ENCODE measurements around the gene SLC8A2. TPM values are rescaled to one million over a fixed set of nuclear protein-coding genes. Genes with fewer than 3 reads are reported as not detected.
A peak's percentile ranks its signal among the peaks of the same experiment; 100 is the strongest.

The SLC8A2 gene
- total RNA-seq, 1 experiment from 2014 or later, result 11.3 TPM

GRCh38 chr19:47419030-47419783, 52.5 kb downstream of the SLC8A2 start, which contains the start of gene MEIS3:
Gene MEIS3, minus strand, starts transcription at chr19:47419527. Its CDS starts 446 bp downstream, at chr19:47419081.
- Histone ChIP-seq H3K79me2 (ENCODE audit: insufficient read depth, low read length) (no peaks in the 10 kb centered on the region), H4K91ac (ENCODE audit: insufficient read length, low read depth, low read length) (no peak within 1 kb of the TSS), H3K4ac (ENCODE audit: low read depth, low read length) (no peak within 1 kb of the TSS), H4K5ac (ENCODE audit: insufficient read length, low read depth, low read length) (no peak within 1 kb of the TSS), H3K56ac (ENCODE audit: insufficient read length, low read depth, low read length) (no peak within 1 kb of the TSS), H2AK5ac (ENCODE audit: insufficient read length, low read length) (no peak within 1 kb of the TSS), H4K8ac (replicated peaks; ENCODE audit: insufficient read length, low read depth, low read length) (no peak within 1 kb of the TSS), H2BK20ac (ENCODE audit: low read depth, low read length, poor library complexity, severe bottlenecking) (no peak within 1 kb of the TSS), H3K4me1 (ENCODE audit: insufficient read depth, low read length) (peaks cover 5% of the 10 kb centered on the region; the same call in 1 of the 2 replicates), H2BK5ac (ENCODE audit: insufficient read length, low read length) (no peak within 1 kb of the TSS), H3K9me3 (ENCODE audit: control insufficient read depth, low read depth, low read length) (no peaks in the 10 kb centered on the region), H2AFZ (ENCODE audit: low read length) (no peak within 1 kb of the TSS), H3K14ac (ENCODE audit: insufficient read depth, low read length) (no peak within 1 kb of the TSS), H3T11ph (ENCODE audit: low read length) (no peak within 1 kb of the TSS), H3K79me1 (ENCODE audit: insufficient read depth, low read depth, low read length, poor library complexity, severe bottlenecking) (no peaks in the 10 kb centered on the region), H3K27ac (ENCODE audit: insufficient read length, low read depth, low read length) (no peak within 1 kb of the TSS), H2BK120ac (ENCODE audit: low read depth, low read length, poor library complexity, severe bottlenecking) (no peak within 1 kb of the TSS), H3K27me3 (ENCODE audit: insufficient read depth, low read length) (peaks cover 34% of the 10 kb centered on the region; the same call in 1 of the 2 replicates), H3K18ac (ENCODE audit: insufficient read length, low read depth, low read length) (no peak within 1 kb of the TSS), H2BK15ac (ENCODE audit: low read depth, low read length) (no peak within 1 kb of the TSS), H2BK12ac (ENCODE audit: insufficient read length, low read depth, low read length) (no peak within 1 kb of the TSS), H3K9ac (ENCODE audit: extremely low read depth, insufficient read length, low read length) (no peak within 1 kb of the TSS), H4K20me1 (ENCODE audit: control insufficient read depth, insufficient read depth, insufficient read length) (no peaks in the 10 kb centered on the region), H3K23me2 (ENCODE audit: insufficient read length, low read depth, low read length, poor library complexity, severe bottlenecking) (peaks cover 26% of the 10 kb centered on the region), H3K23ac (ENCODE audit: insufficient read length, low read depth, low read length) (no peak within 1 kb of the TSS), H3K4me2 (ENCODE audit: insufficient read depth, insufficient read length, low read length) (peak within 1 kb of the TSS; percentile 62)
- no CpG with 5 or more reads among the region's 70 CpGs for WGBS (ENCODE audit: extremely low coverage, insufficient read length, low lambda C conversion rate)
- H3K27ac Mint-ChIP-seq, result peak within 1 kb of the TSS in 1 of 3 experiments; percentile 63; a peak in 1 of 7 replicates
- peaks cover 3 to 10% (median 8%) of the 10 kb centered on the region in 3 experiments for H3K36me3 Mint-ChIP-seq (ENCODE audit: insufficient read depth in 1 of 3, low read depth in 3 of 3)
- peaks cover 51 to 67% of the 10 kb centered on the region in 2 experiments for H3K4me1 Mint-ChIP-seq
- peaks cover 69% of the 10 kb centered on the region for H3K27me3 Mint-ChIP-seq (ENCODE audit: low read depth)
- H3K4me3 Mint-ChIP-seq, result peak within 1 kb of the TSS; percentile 68 to 92
- no peaks in the 10 kb centered on the region for H3K9me3 Mint-ChIP-seq
- no peak for TF ChIP-seq CTCF (conservative IDR thresholded peaks at IDR 0.05)
- DNase-seq, result no peak

Data from H9 (cell line).